K562 (cell line): Measurements from ENCODE around the gene ZER1. TPM values are rescaled to one million over a fixed set of nuclear protein-coding genes. Genes with fewer than 3 reads are reported as not detected.

ENCODE experiments used
- C11orf30 ChIP-seq: fragments of 450-650 bp; IDR thresholded peaks from 2 replicates; pipeline ENCODE4 v1.6.1; 2016; ENCODE audit warnings: low read depth, mild to moderate bottlenecking
- CBX8 ChIP-seq: fragments of 200-600 bp; sonication (generic); IDR thresholded peaks from 2 replicates; pipeline ENCODE4 v1.6.1; 2012; ENCODE audit warnings: borderline replicate concordance, mixed run types, low read depth, mild to moderate bottlenecking, moderate library complexity, mixed read lengths, low read length, control low read depth, inconsistent platforms; ENCODE audit not compliant: poor library complexity, severe bottlenecking; ENCODE audit errors: extremely low read depth
- EHMT2 ChIP-seq: fragments of 450-650 bp; IDR thresholded peaks from 2 replicates; pipeline ENCODE4 v1.6.1; 2018; ENCODE audit warnings: antibody characterized with exemption
- GABPB1 ChIP-seq: sonication (generic); formaldehyde crosslinking; IDR thresholded peaks from 2 replicates; pipeline ENCODE4 v1.8.0; 2022; ENCODE audit warnings: mild to moderate bottlenecking, missing genetic modification reagents
- HNRNPUL1 ChIP-seq: fragments of 200-400 bp; formaldehyde crosslinking; IDR thresholded peaks from 2 replicates; pipeline ENCODE4 v1.6.1; 2017; ENCODE audit warnings: low read length
- KDM1A ChIP-seq, 2 experiments: fragments of 450-650 bp; IDR thresholded peaks; 2 replicates each; pipeline ENCODE4 v1.6.1; 2016; ENCODE audit warnings: mild to moderate bottlenecking in 2 of 2
- MAFF ChIP-seq: IDR thresholded peaks from 2 replicates; pipeline ENCODE4 v1.6.1; 2012; ENCODE audit warnings: low read length, improper control_type of control experiment
- NELFE ChIP-seq: IDR thresholded peaks from 2 replicates; pipeline ENCODE4 v1.6.1; 2011; ENCODE audit warnings: mild to moderate bottlenecking; ENCODE audit not compliant: insufficient read depth, insufficient read length
- NR2C1 ChIP-seq, 2 experiments: fragments of 450-650 bp; IDR thresholded peaks; 2 replicates each; pipeline ENCODE4 v1.6.1; 2017; ENCODE audit warnings: mild to moderate bottlenecking in 2 of 2, antibody characterized with exemption in 1 of 2, inconsistent platforms in 1 of 2, missing compliant biosample characterization in 1 of 2, missing genetic modification characterization in 1 of 2
- PHF21A ChIP-seq: fragments of 450-650 bp; IDR thresholded peaks from 2 replicates; pipeline ENCODE4 v1.6.1; 2017; ENCODE audit warnings: low read depth, borderline replicate concordance
- PTTG1 ChIP-seq: fragments of 450-650 bp; IDR thresholded peaks from 2 replicates; pipeline ENCODE4 v1.6.1; 2016; ENCODE audit warnings: low read depth, mild to moderate bottlenecking, missing genetic modification characterization, missing compliant biosample characterization
- SPI1 ChIP-seq: IDR thresholded peaks from 2 replicates; pipeline ENCODE4 v1.6.1; 2011; ENCODE audit warnings: low read depth, low read length, control low read depth, borderline replicate concordance
- STAT5B ChIP-seq: fragments of 250-450 bp; sonication (Bioruptor Pico); IDR thresholded peaks from 2 replicates; pipeline ENCODE4 v1.8.0; 2021; ENCODE audit warnings: mild to moderate bottlenecking, inconsistent platforms
- TEAD2 ChIP-seq: fragments of 450-650 bp; IDR thresholded peaks from 2 replicates; pipeline ENCODE4 v1.6.1; 2016; ENCODE audit warnings: missing genetic modification characterization, control low read depth, missing compliant biosample characterization
- ZBTB17 ChIP-seq: fragments of 450-650 bp; formaldehyde crosslinking; IDR thresholded peaks from 2 replicates; pipeline ENCODE4 v1.4.0; 2020; ENCODE audit warnings: mild to moderate bottlenecking
- ZFPM2 ChIP-seq: fragments of 250-450 bp; sonication (Bioruptor Pico); IDR thresholded peaks from 2 replicates; pipeline ENCODE4 v1.5.1; 2022; ENCODE audit warnings: mild to moderate bottlenecking
- ZKSCAN1 ChIP-seq: fragments of 150-350 bp; IDR thresholded peaks from 2 replicates; pipeline ENCODE4 v1.6.1; 2016; ENCODE audit warnings: low read depth, low read length
- ZSCAN29 ChIP-seq: fragments of 450-650 bp; IDR thresholded peaks from 2 replicates; pipeline ENCODE4 v1.6.1; 2017
- polyA plus RNA-seq, 8 experiments: library from polyadenylated mRNA; depleted of rRNA in 4 of 8; stranded (reverse) in 5 of 8; unstranded in 3 of 8; fragments of >200 nt; fragmentation: Nextera tagmentation in 2 of 8; fragmentation: Illumina TruSeq in 1 of 8; extraction: Ambion mirVana in 2 of 8; extraction: Trizol in 1 of 8; gene quantifications; 2 replicates each; pipeline versions ENCODE4 v1.2.1 to v1.2.3, GENCODE V29; 2011 to 2014; ENCODE audit warnings: inconsistent platforms in 1 of 8, missing spikeins in 1 of 8
- total RNA-seq, 7 experiments: library from RNA; depleted of rRNA in 6 of 7; stranded (reverse); fragments of >200 nt in 6 of 7; fragmentation: Illumina TruSeq in 2 of 7; extraction: Trizol in 2 of 7; gene quantifications; 2 replicates each; pipeline versions ENCODE4 v1.2.1 to v1.2.3, GENCODE V29; 2011 to 2021; ENCODE audit warnings: low replicate concordance in 1 of 7
- TF ChIP-seq, protein P1 (sequence below): sonication (generic); formaldehyde crosslinking; IDR thresholded peaks from 2 replicates; pipeline ENCODE4 v1.8.1; 2023; ENCODE audit warnings: mild to moderate bottlenecking, missing genetic modification reagents
- TF ChIP-seq, protein P2 (sequence below): fragments of 450-650 bp; IDR thresholded peaks from 2 replicates; pipeline ENCODE4 v1.6.1; 2016
- TF ChIP-seq, protein P3 (sequence below): fragments of 200-800 bp; sonication (Bioruptor generic); IDR thresholded peaks from 2 replicates; pipeline ENCODE4 v1.6.1; 2017; ENCODE audit warnings: missing genetic modification characterization, missing compliant biosample characterization
- TF ChIP-seq, protein P4 (sequence below): IDR thresholded peaks from 2 replicates; pipeline ENCODE4 v1.6.1; 2011; ENCODE audit warnings: borderline replicate concordance, low read depth, mild to moderate bottlenecking, moderate library complexity, low read length; ENCODE audit not compliant: insufficient read depth, poor library complexity, severe bottlenecking

ZER1 gene
- total and polyA plus RNA-seq, 9 of the 15 experiments (the other 6 are each of a cell fraction or from before 2014, with no cell fraction given), result 0.07 to 10.7 (median 6.2) TPM

DNA sequence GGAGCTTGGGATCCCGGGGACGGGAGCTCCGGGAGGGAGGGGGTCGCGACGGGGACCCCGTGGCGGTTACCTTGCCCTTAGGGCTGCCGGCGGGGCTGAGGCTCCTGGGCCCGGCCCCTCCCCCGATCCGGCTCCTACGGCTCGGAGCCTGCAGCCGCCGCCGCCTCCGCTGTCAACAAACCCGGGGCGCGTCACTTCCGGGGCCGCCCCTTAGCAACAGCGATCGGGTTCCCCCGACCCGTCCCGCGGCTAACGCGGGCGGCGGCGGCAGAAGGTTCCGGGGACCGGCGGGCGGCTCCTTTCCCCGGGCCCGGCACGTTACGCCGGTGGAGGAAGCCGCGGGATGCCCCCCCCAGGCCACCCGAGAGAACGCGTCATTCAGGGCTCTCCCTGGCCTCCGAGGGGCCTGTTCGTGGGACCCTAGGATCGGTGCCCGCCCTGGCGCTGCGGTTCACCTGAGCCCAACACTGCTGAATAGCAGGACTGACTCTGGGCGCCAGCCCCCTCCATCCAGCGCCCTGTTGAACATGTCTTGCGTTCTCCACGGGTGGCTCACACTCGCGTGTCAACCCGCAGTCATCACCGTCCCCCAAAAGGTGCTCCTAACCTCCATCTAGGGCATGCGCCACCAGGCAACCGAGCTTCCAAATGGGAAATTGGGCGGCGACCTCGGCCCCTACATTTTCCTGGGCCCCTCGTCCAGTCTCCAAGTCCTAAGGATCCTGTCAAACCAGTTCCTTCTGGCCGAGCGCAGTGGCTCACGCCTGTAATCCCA lies at the start of gene ZER1 (continued):
- TF ChIP-seq, protein P1, sequence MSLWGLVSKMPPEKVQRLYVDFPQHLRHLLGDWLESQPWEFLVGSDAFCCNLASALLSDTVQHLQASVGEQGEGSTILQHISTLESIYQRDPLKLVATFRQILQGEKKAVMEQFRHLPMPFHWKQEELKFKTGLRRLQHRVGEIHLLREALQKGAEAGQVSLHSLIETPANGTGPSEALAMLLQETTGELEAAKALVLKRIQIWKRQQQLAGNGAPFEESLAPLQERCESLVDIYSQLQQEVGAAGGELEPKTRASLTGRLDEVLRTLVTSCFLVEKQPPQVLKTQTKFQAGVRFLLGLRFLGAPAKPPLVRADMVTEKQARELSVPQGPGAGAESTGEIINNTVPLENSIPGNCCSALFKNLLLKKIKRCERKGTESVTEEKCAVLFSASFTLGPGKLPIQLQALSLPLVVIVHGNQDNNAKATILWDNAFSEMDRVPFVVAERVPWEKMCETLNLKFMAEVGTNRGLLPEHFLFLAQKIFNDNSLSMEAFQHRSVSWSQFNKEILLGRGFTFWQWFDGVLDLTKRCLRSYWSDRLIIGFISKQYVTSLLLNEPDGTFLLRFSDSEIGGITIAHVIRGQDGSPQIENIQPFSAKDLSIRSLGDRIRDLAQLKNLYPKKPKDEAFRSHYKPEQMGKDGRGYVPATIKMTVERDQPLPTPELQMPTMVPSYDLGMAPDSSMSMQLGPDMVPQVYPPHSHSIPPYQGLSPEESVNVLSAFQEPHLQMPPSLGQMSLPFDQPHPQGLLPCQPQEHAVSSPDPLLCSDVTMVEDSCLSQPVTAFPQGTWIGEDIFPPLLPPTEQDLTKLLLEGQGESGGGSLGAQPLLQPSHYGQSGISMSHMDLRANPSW, result no peak
- TF ChIP-seq NELFE (no peak), MAFF (no peak), ZBTB17 (0 out of 2 replicates have a peak, but pooled peaks have one; percentile 62), C11orf30 (peak; percentile 87), SPI1 (0 out of 2 replicates have a peak, but pooled peaks have one; percentile 5), NR2C1 (IDR thresholded peaks at IDR 0.05) (peak; percentile 72; the same call in 1 of the 2 replicates), NR2C1 (tag; IDR thresholded peaks at IDR 0.05) (peak; percentile 91), HNRNPUL1 (no peak), ZSCAN29 (no peak), CBX8 (no peak), ZKSCAN1 (no peak), GABPB1 (CRISPR knock-in tag) (peak; percentile 99), ZFPM2 (no peak), KDM1A (IDR thresholded peaks at IDR 0.05) (no peak), PTTG1 (tag) (no peak), TEAD2 (tag) (no peak), PHF21A (peak; percentile 43; the same call in 1 of the 2 replicates), EHMT2 (no peak), STAT5B (CRISPR knock-in tag) (no peak)
- TF ChIP-seq, protein P2, sequence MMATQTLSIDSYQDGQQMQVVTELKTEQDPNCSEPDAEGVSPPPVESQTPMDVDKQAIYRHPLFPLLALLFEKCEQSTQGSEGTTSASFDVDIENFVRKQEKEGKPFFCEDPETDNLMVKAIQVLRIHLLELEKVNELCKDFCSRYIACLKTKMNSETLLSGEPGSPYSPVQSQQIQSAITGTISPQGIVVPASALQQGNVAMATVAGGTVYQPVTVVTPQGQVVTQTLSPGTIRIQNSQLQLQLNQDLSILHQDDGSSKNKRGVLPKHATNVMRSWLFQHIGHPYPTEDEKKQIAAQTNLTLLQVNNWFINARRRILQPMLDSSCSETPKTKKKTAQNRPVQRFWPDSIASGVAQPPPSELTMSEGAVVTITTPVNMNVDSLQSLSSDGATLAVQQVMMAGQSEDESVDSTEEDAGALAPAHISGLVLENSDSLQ, result peak; percentile 58
- TF ChIP-seq, protein P3, sequence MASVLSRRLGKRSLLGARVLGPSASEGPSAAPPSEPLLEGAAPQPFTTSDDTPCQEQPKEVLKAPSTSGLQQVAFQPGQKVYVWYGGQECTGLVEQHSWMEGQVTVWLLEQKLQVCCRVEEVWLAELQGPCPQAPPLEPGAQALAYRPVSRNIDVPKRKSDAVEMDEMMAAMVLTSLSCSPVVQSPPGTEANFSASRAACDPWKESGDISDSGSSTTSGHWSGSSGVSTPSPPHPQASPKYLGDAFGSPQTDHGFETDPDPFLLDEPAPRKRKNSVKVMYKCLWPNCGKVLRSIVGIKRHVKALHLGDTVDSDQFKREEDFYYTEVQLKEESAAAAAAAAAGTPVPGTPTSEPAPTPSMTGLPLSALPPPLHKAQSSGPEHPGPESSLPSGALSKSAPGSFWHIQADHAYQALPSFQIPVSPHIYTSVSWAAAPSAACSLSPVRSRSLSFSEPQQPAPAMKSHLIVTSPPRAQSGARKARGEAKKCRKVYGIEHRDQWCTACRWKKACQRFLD (CRISPR knock-in tag), result peak; percentile 85
- TF ChIP-seq, protein P4, sequence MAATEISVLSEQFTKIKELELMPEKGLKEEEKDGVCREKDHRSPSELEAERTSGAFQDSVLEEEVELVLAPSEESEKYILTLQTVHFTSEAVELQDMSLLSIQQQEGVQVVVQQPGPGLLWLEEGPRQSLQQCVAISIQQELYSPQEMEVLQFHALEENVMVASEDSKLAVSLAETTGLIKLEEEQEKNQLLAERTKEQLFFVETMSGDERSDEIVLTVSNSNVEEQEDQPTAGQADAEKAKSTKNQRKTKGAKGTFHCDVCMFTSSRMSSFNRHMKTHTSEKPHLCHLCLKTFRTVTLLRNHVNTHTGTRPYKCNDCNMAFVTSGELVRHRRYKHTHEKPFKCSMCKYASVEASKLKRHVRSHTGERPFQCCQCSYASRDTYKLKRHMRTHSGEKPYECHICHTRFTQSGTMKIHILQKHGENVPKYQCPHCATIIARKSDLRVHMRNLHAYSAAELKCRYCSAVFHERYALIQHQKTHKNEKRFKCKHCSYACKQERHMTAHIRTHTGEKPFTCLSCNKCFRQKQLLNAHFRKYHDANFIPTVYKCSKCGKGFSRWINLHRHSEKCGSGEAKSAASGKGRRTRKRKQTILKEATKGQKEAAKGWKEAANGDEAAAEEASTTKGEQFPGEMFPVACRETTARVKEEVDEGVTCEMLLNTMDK, result no peak
